ENCODE measurements around the gene ARHGAP15.

ARHGAP15 gene

GRCh38 chr2:143354050-143354750 is 225.0 kb downstream of the ARHGAP15 start:
- no peak for DNase-seq

DNA sequence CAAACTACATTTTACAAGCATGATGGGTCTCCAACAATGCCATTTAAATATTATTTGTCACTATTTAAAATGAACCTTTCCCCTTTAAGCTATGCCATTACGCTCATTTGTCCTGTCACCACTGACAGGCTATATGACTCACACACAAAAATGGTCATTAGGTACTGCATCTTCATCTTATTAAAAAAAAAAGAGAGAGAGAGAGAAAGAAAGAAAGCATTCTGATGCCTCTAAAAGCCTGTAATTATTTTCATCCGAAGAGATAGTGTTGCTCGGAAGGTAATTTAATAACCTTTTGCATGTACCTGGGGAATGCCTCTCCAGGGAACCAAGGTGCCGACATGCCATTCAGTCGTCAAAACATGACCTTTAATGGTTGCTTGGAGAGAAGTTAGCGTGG is 226.7 kb downstream of the ARHGAP15 start:
- no peak for DNase-seq

DNA sequence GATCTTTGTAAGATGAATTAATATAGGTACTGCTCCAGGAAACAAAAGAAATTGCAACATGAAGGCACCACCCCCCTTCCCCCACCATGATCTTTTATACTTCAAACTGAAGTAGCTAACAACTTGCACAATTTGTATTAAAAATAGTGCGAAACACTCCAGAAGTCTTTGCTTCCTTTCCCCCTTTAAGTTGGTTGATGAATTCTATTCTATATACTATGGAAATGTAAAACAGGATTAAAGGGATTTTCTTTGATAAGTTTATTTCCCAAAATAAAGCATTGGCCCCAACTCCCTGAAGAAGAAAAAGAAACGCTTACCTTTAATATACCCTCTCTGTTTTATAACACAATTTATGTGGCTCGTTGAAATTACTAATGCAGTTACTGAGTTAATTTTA is 227.1 kb downstream of the ARHGAP15 start:
- no peak for DNase-seq

DNA sequence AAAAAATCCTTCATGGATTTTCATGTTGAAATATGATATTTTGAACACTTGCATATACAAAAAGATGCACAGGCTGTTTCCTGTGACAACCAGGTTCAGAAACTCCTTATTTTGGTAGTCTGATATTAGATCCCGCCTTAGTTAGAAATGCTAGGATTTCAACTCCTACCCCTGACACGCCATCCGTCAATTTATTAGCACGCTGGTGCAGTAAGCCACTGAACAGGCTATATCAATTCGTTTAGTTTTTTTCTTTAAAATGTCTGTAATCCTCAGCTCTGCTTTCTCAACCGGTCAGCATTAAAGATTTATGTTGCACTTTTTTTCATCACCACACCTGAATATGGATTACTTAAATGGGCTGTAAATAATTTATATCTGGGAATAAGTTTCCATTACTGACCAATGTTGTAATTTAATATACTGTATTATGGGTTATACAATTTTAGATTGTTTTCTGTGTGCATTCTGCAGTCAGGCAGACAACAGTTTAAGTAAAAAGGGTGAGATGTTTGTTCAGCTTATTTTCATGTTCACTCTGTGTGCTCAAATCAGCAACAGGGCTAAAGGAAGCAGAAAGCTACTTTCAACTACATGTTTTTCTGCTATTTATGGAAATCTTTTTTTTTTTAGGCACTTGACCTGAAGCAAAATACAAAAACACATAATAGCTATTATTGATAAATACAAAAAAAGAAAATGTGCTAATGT is 227.7 kb downstream of the ARHGAP15 start:
- DNase-seq: no peak

GRCh38 chr2:143357966-143358365 is 228.7 kb downstream of the ARHGAP15 start:
- DNase-seq: no peak

DNA sequence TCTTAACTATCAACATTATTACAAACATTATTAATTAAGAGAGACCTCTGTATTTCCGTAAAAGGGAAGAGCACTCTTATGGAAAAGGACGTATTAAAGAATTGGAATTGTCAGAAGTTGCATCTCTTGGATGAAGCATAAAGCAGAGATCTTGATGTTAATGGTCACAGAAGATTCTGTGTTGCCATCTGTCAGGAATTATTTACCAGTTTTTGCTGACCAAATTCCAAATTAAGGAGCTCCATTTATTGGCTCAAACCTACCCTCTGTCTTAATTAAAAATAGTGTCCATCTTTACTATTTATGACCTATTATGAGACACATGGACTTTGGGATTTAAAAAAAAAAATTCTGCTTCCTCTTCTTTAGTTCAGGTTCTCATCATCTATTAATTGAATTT is 232.1 kb downstream of the ARHGAP15 start:
- no peak for DNase-seq

DNA sequence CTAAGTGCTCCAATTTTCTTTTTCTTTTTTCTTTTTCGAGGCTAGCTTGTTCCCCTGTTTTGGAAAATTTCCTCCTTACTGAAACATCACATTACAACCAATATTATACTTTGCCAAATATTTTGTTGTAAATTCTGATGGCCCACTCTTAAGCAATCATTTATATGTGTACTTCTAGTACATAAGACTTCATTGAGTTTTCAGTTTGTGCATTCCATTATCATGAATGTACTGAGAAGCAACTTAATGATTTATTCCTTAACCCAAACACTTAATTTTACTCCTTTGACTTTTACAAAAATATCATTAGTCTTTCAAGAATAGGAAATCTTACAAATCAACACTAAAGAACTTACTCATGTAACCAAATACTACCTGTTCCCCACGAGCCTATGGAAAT is 242.4 kb downstream of the ARHGAP15 start:
- DNase-seq: no peak

- DNase-seq: no peak
Measured at GRCh38 chr2:143375384-143375880, 246.2 kb downstream of the ARHGAP15 start.

- DNase-seq: no peak
Measured at GRCh38 chr2:143378996-143379395, 249.8 kb downstream of the ARHGAP15 start.

DNA sequence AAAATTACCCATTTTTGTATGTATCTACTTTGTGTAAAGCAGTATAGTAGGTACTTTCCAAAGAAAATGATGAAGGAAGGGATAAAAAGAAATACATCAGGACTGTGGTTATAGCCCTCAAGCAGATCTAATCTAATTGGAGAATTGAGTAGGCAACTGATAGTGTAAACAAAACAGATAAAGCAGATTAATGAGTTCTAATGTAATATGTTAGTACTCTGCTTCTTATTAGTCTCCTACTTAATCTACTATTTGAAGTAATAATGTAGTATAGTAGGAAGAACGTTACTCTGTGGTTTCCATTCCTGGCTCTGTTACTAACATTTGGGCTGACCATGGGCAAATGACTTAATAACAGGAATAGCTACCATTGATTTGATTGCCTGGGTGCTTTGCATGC is 250.7 kb downstream of the ARHGAP15 start:
- DNase-seq: no peak

DNA sequence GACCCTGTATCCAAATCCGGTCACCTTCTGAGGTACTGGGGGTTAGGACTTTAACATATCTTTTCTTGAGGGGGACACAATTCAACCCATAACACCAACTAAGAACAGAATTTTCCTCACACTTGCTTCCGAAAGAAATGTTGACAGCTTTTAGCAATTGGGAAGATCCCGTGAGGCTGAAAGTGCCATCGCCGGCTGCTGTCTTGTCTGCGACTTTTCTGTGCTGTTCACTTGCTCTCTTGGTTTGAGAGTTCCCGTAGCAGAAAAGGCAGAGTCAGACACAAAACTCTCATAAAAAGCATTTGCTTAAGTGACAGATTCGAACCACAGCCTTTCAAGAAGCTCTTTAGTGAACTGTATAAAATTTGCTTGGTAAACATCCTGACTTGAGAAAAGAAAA is 253.4 kb downstream of the ARHGAP15 start:
- DNase-seq: no peak

GRCh38 chr2:143383016-143383415 is 253.8 kb downstream of the ARHGAP15 start:
- no peak for DNase-seq

GRCh38 chr2:143384111-143384510 is 254.9 kb downstream of the ARHGAP15 start:
- DNase-seq: no peak

GRCh38 chr2:143390171-143390570 is 261.0 kb downstream of the ARHGAP15 start:
- DNase-seq: no peak

DNA sequence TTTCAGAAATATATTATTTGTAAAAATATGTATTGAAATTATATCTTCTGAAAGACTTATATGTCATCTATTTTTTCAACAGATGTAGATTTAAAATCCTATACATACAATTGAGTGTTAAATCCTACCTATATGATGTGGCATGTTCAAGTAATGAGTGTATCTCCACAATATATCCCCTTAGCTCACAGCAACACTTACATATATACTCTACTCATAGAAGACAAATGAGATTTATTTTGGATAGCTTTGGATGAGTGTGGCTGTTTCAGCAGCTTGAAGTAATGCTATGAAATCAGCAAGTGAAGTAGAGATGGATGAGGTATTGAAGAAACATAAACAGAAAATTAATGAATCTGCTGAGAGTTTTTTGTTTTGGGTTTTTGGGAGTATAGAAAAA is 263.1 kb downstream of the ARHGAP15 start:
- DNase-seq: no peak

DNA sequence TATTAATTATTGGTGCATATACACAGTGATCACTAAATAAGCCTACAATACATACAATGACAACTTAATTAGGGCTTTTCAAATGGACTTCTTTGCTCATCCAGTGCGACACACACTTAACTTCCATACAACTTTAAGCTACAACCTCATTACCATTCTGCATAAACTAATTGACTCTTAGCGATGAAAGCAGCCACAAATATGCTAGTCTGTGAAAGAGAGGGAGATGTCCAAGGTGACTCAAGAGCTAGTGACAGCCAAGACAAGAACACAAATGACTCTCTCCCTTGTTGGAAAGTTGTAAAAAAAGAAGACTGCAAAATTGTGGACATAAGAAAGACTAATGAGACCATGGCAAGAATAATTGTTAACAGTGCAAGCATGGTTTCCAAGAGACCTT is 264.8 kb downstream of the ARHGAP15 start:
- no peak for DNase-seq

GRCh38 chr2:143397884-143398614 is 268.8 kb downstream of the ARHGAP15 start:
- no peak for DNase-seq

- no peak for DNase-seq
Measured at GRCh38 chr2:143398781-143399180, 269.6 kb downstream of the ARHGAP15 start.

DNA sequence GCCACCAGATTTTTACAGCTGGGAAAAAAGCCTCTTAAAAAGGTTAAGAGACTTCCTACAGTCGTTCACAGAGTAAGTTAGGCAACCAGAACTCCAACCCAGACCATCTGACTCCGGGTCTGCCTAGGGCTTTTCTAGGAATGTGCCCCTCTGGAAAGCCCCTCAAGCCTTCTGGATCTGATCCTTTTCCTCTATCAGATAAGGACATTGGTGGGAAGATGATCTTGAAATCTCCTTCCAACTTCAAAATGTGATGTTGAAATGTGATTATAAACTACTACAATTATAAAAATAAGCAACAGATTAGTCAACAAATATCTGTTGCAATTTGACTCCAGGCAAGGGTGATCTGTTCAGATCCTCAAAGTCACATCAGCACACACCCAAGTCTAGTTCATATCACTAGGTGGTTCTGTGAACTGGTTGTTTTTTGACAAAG is 270.4 kb downstream of the ARHGAP15 start:
- DNase-seq: no peak

DNA sequence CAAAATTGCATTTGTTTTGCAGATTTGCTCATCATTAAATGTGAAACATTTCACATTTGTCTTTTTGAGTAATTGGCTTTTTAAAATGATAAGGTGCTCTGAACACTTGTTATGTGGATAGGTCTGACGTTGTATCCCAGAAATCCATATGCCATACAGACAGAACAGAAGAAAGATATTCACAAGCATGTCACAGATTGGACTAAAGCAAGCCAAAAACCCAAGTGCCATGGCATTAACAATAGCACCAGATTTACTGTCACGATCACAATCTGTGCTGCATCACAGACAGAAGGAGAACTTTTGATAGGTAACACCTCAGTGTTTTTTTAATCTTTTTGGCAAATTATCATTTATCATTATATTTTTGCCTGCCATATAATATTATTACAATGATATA is 272.6 kb downstream of the ARHGAP15 start:
- no peak for DNase-seq

GRCh38 chr2:143402451-143402850 is 273.2 kb downstream of the ARHGAP15 start:
- no peak for DNase-seq

- DNase-seq: no peak
Measured at GRCh38 chr2:143410082-143410897, 281.1 kb downstream of the ARHGAP15 start.

GRCh38 chr2:143415571-143415970 is 286.4 kb downstream of the ARHGAP15 start:
- DNase-seq: no peak
